Activated CD8-positive, alpha-beta memory T cell treated with anti-CD3 and anti-CD28 coated beads for 4 hours (primary cell): ENCODE measurements around the gene CDRT15L2.
"Not testable (repeated sequence)": the region's sequence is repeated elsewhere in the genome, so short reads cannot be mapped to it uniquely, and the experiment has no call there.

Experiments used
- DNase-seq, 2 donors: peaks; one replicate each; pipeline ENCODE4 v3.0.0-alpha.2; 2020; ENCODE audit warnings: low read depth in 2 of 2

The CDRT15L2 gene

GRCh38 chr17:20579424-20579823 is at the start of gene CDRT15L2:
Gene CDRT15L2, plus strand, starts transcription at chr17:20579724. Its CDS starts 20 bp downstream, at chr17:20579744.
- not testable (repeated sequence) for DNase-seq

- not testable (repeated sequence) for DNase-seq
Observed at GRCh38 chr17:20530104-20530503, 49.4 kb upstream of the CDRT15L2 start.

- not testable (repeated sequence) for DNase-seq
Observed at GRCh38 chr17:20532544-20533090, 46.9 kb upstream of the CDRT15L2 start.

- not testable (repeated sequence) for DNase-seq
Observed at GRCh38 chr17:20533206-20533605, 46.3 kb upstream of the CDRT15L2 start.

- DNase-seq = not testable (repeated sequence)
Observed at GRCh38 chr17:20534711-20535550, 44.6 kb upstream of the CDRT15L2 start.

- DNase-seq = not testable (repeated sequence)
Observed at GRCh38 chr17:20540414-20540813, 39.1 kb upstream of the CDRT15L2 start.

GRCh38 chr17:20540865-20541264 is 38.7 kb upstream of the CDRT15L2 start:
- not testable (repeated sequence) for DNase-seq

- not testable (repeated sequence) for DNase-seq
Observed at GRCh38 chr17:20541853-20542546, 37.5 kb upstream of the CDRT15L2 start.

GRCh38 chr17:20547923-20548322 is 31.6 kb upstream of the CDRT15L2 start:
- DNase-seq = not testable (repeated sequence)

GRCh38 chr17:20552920-20553319 is 26.6 kb upstream of the CDRT15L2 start:
- DNase-seq = not testable (repeated sequence)

GRCh38 chr17:20554728-20555127 is 24.8 kb upstream of the CDRT15L2 start:
- not testable (repeated sequence) for DNase-seq

GRCh38 chr17:20555135-20556010 is 24.2 kb upstream of the CDRT15L2 start:
- DNase-seq = not testable (repeated sequence)

GRCh38 chr17:20558096-20558495 is 21.4 kb upstream of the CDRT15L2 start:
- not testable (repeated sequence) for DNase-seq

GRCh38 chr17:20559018-20559417 is 20.5 kb upstream of the CDRT15L2 start:
- DNase-seq = not testable (repeated sequence)

- DNase-seq = no peak
Observed at GRCh38 chr17:20562587-20562986, 16.9 kb upstream of the CDRT15L2 start.

GRCh38 chr17:20565245-20565644 is 14.3 kb upstream of the CDRT15L2 start:
- not testable (repeated sequence) for DNase-seq

- DNase-seq = no peak
Observed at GRCh38 chr17:20565711-20566110, 13.8 kb upstream of the CDRT15L2 start.

GRCh38 chr17:20566736-20567135 is 12.8 kb upstream of the CDRT15L2 start:
- not testable (repeated sequence) for DNase-seq

GRCh38 chr17:20567421-20567820 is 12.1 kb upstream of the CDRT15L2 start:
- not testable (repeated sequence) for DNase-seq

GRCh38 chr17:20568604-20569003 is 10.9 kb upstream of the CDRT15L2 start:
- DNase-seq = not testable (repeated sequence)

GRCh38 chr17:20571653-20572052 is 7.9 kb upstream of the CDRT15L2 start:
- DNase-seq = not testable (repeated sequence)
